Esophagus squamous epithelium (tissue), 5 donors: Measurements from ENCODE around the gene TSC22D3. TPM values are rescaled to one million over a fixed set of nuclear protein-coding genes. Genes with fewer than 3 reads are reported as not detected.
A peak's percentile ranks its signal among the peaks of the same experiment; 100 is the strongest.

Source experiments
- DNase-seq: peaks from one replicate; lab custom pipeline; 2025; lab: John Stamatoyannopoulos, UW
- H3K27ac ChIP-seq, 4 donors: fragments of 200-600 bp; sonication (generic); one replicate each; pipeline ENCODE4 v1.5.1; 2016 to 2019; ENCODE audit warnings: mild to moderate bottlenecking in 1 of 4
- H3K27me3 ChIP-seq, 4 donors: fragments of 200-600 bp; sonication (generic); 1 replicate in 3 of 4; 2 replicates in 1 of 4; pipeline versions ENCODE4 v1.5.1 to v1.6.0; 2017 to 2021; ENCODE audit warnings: antibody characterized with exemption in 1 of 4
- H3K36me3 ChIP-seq, 3 donors: fragments of 200-600 bp; sonication (generic); one replicate each; pipeline ENCODE4 v1.5.1; 2016 to 2019
- H3K4me1 ChIP-seq, 3 donors: fragments of 200-600 bp; sonication (generic); one replicate each; pipeline ENCODE4 v1.5.1; 2017 to 2019
- H3K4me3 ChIP-seq, 4 donors: fragments of 200-600 bp; sonication (generic); 1 replicate in 3 of 4; 2 replicates in 1 of 4; pipeline ENCODE4 v1.5.1; 2016 to 2019; ENCODE audit warnings: mild to moderate bottlenecking in 2 of 4, moderate library complexity in 1 of 4
- H3K9me3 ChIP-seq, 3 donors: fragments of 200-600 bp; sonication (generic); one replicate each; pipeline ENCODE4 v1.5.1; 2016 to 2019
- POLR2A ChIP-seq, 4 donors: fragments of 450-650 bp; IDR thresholded peaks; one replicate each; pipeline ENCODE4 v1.6.1; 2017; ENCODE audit warnings: antibody characterized with exemption in 4 of 4, mild to moderate bottlenecking in 4 of 4, moderate library complexity in 3 of 4
- WGBS, 2 donors: methylation state at CpG; one replicate each; pipeline ENCODE4 v1.1.5; 2018; 5-methylcytosine and 5-hydroxymethylcytosine counted together
- intact Hi-C: fragments of 100-400 bp; cut with DNase I; formaldehyde crosslinking; loops from one replicate; pipeline ENCODE4 v1.15.0; 2022
- total RNA-seq, 4 donors: library from RNA; depleted of rRNA; stranded (reverse); fragments of >200 nt; gene quantifications; one replicate each; pipeline ENCODE4 v1.1.0, GENCODE V29; 2016
- TF ChIP-seq, protein P1 (sequence below), 6 experiments: fragments of 450-650 bp in 4 of 6; fragments of 200-600 bp in 2 of 6; sonication (generic) in 2 of 6; IDR thresholded peaks; one replicate each; pipeline ENCODE4 v1.5.1; 2016 to 2019; ENCODE audit warnings: antibody characterized with exemption in 6 of 6, mild to moderate bottlenecking in 4 of 6, moderate library complexity in 4 of 6
- donor health status: DM: yes; HTN: yes; CAD: no.

Gene TSC22D3
- total RNA-seq, 4 donors from 2014 or later: 50.2 to 558 (median 140) TPM

DNA sequence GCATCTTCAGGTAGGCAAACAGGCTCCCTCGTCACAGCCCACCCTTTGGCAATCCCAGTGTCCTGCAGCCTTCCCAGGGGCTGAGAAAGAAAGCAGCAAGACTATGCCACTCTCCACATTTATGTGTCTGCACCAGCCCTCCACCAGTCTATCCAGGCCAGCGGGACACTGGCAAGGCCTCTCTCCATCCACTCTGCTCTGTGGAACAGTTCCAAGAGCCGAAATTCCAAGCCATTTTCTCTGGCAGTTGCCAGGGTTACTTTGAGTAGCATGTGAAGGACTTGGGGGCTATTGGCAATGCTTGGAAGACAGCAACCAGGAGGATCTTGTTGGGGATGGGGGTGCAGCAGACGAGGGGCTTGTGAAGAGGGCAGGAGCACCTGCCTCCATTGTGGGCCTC, 52.1 kb downstream of the TSC22D3 start:
- WGBS, 2 donors: 56 to 90% methylated on average over 2 to 3 of the region's 4 CpGs
- no peaks in the 10 kb centered on the region for H3K9me3 ChIP-seq
- no peak overlapping the region for H3K4me3 ChIP-seq
- TF ChIP-seq, protein P1, sequence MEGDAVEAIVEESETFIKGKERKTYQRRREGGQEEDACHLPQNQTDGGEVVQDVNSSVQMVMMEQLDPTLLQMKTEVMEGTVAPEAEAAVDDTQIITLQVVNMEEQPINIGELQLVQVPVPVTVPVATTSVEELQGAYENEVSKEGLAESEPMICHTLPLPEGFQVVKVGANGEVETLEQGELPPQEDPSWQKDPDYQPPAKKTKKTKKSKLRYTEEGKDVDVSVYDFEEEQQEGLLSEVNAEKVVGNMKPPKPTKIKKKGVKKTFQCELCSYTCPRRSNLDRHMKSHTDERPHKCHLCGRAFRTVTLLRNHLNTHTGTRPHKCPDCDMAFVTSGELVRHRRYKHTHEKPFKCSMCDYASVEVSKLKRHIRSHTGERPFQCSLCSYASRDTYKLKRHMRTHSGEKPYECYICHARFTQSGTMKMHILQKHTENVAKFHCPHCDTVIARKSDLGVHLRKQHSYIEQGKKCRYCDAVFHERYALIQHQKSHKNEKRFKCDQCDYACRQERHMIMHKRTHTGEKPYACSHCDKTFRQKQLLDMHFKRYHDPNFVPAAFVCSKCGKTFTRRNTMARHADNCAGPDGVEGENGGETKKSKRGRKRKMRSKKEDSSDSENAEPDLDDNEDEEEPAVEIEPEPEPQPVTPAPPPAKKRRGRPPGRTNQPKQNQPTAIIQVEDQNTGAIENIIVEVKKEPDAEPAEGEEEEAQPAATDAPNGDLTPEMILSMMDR (IDR thresholded peaks at IDR 0.05): no peak
- peak overlapping the region in 1 of 4 donors; percentile 22 for H3K27ac ChIP-seq
- H3K4me1 ChIP-seq: peaks cover 19 to 71% (median 20%) of the 10 kb centered on the region in 3 donors
- no peak for DNase-seq
- intact Hi-C loops: no loop called here
- no peaks in the 10 kb centered on the region for H3K27me3 ChIP-seq
- H3K36me3 ChIP-seq: no peaks in the 10 kb centered on the region

DNA sequence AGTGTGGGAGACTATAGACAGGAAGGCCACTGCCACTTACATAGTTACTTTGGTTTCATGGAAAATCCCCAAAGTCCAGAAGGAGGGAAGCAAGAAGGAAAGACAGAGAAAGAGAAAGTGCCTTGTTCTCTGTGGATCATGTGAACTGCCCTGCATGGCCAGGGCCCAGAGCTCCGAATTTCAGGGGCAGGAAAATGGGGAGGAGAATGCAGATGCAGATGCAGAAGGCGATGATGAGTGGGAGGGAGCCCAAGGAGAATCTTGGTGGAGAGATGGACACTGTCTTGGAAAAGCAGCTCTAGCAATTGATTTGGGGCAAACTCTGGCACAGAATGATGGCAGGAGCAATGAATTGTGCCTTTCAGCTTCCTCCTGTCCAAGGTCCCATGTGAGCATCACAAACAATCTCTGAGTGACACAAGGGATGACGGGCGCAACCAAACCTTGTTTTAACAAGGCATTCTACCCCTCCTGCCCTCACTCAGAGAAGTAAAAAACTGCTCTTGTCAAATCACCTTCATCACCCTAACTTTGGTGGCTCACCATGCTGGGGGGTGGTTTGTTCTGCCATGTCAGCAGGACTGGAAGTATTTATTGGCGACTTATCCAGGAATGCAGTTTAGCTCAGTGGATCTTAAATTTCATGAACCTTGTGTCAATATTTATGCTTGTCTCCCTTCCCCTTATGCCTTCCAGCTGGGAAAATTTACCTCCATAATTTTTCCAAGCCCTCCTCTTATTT, 53.5 kb downstream of the TSC22D3 start:
- H3K36me3 ChIP-seq: no peaks in the 10 kb centered on the region
- no peaks in the 10 kb centered on the region for H3K9me3 ChIP-seq
- H3K27ac ChIP-seq: peak overlapping the region in 3 of 4 donors; percentile 50 to 66 (median 57)
- WGBS, 2 donors: 72 to 80% methylated on average over 3 to 5 of the region's 5 CpGs
- no peak overlapping the region for H3K4me3 ChIP-seq
- no peaks in the 10 kb centered on the region for H3K27me3 ChIP-seq
- DNase-seq: no peak
- peaks cover 19 to 71% (median 20%) of the 10 kb centered on the region in 3 donors for H3K4me1 ChIP-seq
- no peak for TF ChIP-seq POLR2A (IDR thresholded peaks at IDR 0.05)
- TF ChIP-seq, protein P1 (IDR thresholded peaks at IDR 0.05): no peak
- intact Hi-C loops: no loop called here

DNA sequence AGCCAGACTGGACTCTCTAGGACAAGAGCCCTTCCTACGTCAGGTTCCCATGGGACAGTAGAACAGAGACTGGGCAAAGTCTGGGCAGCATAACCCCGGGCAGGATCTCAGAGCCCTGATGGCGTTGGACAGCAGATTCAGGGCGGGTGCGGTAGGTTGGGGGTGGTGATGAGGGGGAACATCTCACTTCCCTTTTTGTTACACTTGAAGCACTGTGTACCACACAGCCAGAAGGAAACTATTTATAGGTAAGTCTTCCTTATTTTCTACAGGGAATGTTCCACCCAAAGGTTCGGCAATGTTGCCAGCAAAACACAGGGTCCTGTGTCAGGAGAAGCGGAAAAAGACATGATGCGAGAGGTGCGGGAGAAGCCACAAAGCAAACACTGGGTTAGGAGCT, 54.3 kb downstream of the TSC22D3 start:
- DNase-seq: no peak
- no peak overlapping the region for H3K4me3 ChIP-seq
- peak overlapping the region in 3 of 4 donors; percentile 50 to 66 (median 57) for H3K27ac ChIP-seq
- H3K4me1 ChIP-seq: peaks cover 12 to 64% (median 12%) of the 10 kb centered on the region in 3 donors
- no peaks in the 10 kb centered on the region for H3K36me3 ChIP-seq
- TF ChIP-seq POLR2A (IDR thresholded peaks at IDR 0.05): no peak
- TF ChIP-seq, protein P1 (IDR thresholded peaks at IDR 0.05): no peak
- intact Hi-C loops: no loop called here
- no peaks in the 10 kb centered on the region for H3K9me3 ChIP-seq
- no peaks in the 10 kb centered on the region for H3K27me3 ChIP-seq
- 74 to 76% methylated on average over 3 to 4 of the region's 9 CpGs for WGBS, 2 donors

DNA sequence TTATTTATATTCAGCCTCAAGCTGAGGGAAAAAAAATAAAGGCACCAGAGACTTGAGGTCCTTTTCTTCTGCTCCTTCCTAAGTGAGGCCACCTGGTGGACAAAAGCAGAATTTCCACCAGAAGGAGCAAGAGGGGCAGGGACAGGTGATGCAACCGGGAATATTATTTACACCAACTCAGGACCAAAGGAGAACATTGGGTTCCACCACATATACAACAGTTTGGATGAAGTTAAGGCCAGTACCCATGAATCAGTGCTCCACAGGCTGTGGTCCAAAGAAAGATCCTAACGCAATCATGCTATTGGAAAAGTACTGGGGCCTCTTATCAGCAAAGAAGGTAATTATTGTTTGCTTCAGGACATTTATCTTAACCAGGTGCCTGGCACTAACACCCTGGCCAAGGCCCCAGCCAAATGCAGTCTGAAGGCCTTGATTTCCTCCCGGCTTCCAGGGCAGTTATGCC, 57.4 kb downstream of the TSC22D3 start:
- WGBS, 2 donors: 0 to 13% methylated on average over 1 to 3 of the region's 3 CpGs
- Histone ChIP-seq H3K27me3 (no peaks in the 10 kb centered on the region), H3K4me1 (peaks cover 4 to 57% (median 6%) of the 10 kb centered on the region in 3 donors), H3K4me3 (peak overlapping the region in 2 of 4 donors; percentile 63 to 83), H3K9me3 (no peaks in the 10 kb centered on the region), H3K27ac (peak overlapping the region; percentile 73 to 95 (median 92)), H3K36me3 (peaks cover 0 to 26% (median 11%) of the 10 kb centered on the region in 3 donors)
- intact Hi-C loops: no loop called here
- no peak for TF ChIP-seq POLR2A (IDR thresholded peaks at IDR 0.05)
- TF ChIP-seq, protein P1 (IDR thresholded peaks at IDR 0.05): peak; percentile 79 to 92 (median 90)
- no peak for DNase-seq
